HG03097 (cell line): Measurements from ENCODE around the gene COPZ2.
A peak's percentile ranks its signal among the peaks of the same experiment; 100 is the strongest.
"Not testable (repeated sequence)": the region's sequence is repeated elsewhere in the genome, so short reads cannot be mapped to it uniquely, and the experiment has no call there.

Experiments
- ATAC-seq: cut with Tn5 transposase; IDR thresholded peaks from one replicate; pipeline ENCODE4 v1.9.1; 2021; ENCODE audit not compliant: unreplicated experiment, low FRiP score

COPZ2 gene

DNA sequence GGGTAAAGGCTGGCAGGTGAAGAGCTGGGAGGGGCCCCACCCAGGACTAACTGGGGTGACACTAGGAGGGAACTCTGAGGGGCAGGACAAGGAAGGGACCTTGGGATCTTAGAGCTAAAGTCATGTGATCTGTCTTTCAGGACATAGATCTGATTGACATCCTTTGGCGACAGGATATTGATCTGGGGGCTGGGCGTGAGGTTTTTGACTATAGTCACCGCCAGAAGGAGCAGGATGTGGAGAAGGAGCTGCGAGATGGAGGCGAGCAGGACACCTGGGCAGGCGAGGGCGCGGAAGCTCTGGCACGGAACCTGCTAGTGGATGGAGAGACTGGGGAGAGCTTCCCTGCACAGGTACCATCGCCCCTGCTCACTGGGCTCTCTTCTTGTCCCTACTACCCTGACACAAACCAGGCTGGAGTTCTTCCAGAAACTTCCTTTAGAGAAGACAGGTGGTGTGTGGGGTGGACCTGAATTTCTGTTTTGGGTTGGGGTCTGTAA, 18.7 kb upstream of the COPZ2 start:
- no peak for ATAC-seq

- ATAC-seq: no peak
Measured at GRCh38 chr17:48055531-48056245, 18.1 kb upstream of the COPZ2 start.

DNA sequence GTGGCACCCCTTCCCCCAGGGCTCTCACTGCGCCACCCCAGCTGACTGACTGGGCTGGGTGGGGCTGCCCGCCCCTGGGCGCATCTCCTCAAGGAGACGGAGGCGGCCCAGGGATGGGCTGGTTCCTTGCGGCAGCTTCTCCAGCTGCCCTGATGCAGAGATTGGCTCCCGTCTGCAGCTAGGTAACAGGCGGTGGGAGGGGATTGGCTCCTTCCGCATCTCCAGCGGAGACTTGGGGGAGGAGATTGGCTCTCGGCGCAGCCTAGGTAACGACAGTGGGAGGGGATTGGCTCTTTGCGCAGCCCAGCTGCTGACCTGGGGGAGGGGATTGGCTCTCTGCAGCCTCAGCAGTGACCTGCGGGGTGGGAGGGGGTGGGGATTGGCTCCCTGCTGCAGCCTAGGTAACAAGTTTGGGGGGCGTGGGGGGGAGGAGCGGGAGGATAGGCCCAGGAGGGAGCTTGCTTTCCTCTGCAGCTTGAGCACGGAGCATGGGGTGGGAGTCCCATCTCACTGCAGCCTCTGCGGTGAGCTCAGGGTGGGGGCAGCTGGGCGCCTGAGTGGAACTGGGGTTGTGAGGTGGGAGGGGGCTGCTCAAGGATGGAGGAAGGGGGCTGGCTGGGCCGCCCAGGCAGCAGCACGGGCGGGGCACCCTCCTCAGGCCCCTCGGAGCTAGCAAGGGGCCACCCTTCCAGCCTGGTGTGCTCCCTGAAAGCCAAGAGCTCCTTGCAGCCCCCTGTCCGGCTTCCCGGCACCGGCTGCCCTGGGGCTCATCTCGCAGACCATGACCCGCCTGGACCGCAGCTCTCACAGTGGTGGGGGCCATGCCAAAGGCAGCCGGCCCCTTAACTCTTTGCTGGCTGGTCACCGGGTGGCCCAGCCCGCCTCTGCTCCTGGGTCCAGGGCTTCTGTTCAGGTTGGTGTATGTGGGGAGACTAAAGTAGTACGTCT, 16.9 kb upstream of the COPZ2 start:
- no peak for ATAC-seq

GRCh38 chr17:48053758-48054237, 16.2 kb upstream of the COPZ2 start:
- no peak for ATAC-seq

- no peak for ATAC-seq
Measured at GRCh38 chr17:48052956-48053757, 15.6 kb upstream of the COPZ2 start.

- ATAC-seq: no peak
Measured at GRCh38 chr17:48051706-48052486, 14.3 kb upstream of the COPZ2 start.

GRCh38 chr17:48051283-48051682, 13.7 kb upstream of the COPZ2 start:
- ATAC-seq: no peak

DNA sequence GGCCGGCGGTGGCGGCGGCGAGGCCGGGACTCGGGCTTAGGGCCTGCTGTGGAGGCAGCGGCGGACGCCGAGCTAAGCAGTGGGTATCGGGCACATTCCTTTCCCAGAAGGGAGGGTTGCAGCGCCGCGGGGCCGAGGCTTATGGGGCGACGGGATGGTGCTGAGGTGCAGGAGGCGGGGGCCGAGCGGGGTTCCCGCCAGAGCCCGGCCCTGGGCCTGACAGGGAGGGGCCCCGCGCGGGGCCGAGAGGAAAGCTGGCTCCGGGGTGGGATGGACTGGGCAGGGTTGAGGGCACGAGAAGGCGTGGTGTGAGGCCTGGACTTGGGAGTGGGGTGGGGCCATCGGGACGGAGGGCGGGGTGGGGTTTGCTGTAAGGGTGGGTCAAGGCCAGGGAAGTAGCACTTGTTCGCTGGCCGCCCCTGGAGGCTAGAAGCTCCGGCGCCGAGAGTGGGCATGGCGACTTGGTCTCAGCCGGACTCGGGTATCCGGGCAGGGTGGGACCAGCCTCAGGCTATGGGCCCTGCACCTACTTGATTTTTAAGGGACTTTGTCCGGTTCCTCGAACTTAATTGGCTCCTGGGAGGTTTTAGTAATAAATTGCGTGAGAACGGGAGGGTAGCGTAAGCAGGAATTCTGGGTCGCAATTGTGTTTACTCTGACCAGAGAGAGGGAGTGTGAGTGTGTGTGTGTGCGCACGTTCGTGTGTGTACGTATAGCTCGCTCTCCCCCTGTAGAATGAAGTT, 11.0 kb upstream of the COPZ2 start:
- ATAC-seq: peak; percentile 33

- ATAC-seq: peak; percentile 89
Measured at GRCh38 chr17:48047741-48048383, 10.3 kb upstream of the COPZ2 start, which contains the start of gene NFE2L1. Gene NFE2L1 (plus strand): TSS chr17:48048359. CDS start chr17:48051119, 2,760 bp downstream.

DNA sequence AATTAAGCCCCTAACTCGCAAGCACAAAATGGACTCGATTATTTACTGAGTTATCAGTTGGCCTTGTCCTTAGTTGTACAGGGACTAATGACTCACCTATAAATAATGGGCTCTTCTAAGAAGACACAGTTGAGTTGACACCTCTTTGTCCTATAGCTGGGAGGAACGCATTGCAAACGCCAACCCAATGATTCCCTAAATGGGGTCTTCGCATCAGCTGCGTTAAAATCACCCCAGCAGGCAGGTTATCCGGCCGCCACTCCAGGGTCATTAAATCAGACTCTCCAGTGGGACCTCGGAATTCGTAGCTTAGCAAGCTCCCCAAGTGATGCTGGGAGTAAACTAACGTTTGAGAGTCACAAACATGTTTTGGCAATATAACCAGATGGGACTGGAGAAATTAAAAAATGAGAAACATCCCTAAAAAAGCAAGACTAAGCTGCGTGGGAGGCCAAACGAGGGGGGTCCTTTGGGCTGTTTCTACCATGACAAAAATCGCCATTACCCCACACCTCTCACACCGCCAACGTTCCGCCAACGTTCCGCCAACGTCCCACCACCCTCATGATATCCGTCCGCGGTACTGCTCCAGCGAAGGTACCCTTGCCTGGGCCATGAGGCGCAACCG, 9.6 kb upstream of the COPZ2 start:
- ATAC-seq: no peak

DNA sequence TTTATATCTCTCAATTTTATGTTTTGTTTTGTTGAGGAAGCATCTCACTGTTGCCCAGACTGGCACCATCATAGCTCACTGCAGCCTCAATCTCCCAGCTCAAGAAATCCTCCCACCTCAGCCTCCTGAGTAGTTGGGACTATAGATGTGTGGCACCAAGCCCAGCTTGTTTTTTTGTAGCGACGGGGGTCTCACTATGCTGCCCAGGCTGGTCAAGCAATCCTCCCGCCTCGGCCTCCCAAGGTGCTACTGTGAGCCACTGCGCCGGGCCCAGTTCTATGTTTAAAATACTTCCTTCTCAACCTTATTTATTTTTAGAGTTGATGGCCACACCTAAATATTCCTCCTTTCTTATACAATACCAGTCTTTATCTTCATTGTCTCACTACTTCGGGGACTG, 8.7 kb upstream of the COPZ2 start:
- ATAC-seq: no peak

DNA sequence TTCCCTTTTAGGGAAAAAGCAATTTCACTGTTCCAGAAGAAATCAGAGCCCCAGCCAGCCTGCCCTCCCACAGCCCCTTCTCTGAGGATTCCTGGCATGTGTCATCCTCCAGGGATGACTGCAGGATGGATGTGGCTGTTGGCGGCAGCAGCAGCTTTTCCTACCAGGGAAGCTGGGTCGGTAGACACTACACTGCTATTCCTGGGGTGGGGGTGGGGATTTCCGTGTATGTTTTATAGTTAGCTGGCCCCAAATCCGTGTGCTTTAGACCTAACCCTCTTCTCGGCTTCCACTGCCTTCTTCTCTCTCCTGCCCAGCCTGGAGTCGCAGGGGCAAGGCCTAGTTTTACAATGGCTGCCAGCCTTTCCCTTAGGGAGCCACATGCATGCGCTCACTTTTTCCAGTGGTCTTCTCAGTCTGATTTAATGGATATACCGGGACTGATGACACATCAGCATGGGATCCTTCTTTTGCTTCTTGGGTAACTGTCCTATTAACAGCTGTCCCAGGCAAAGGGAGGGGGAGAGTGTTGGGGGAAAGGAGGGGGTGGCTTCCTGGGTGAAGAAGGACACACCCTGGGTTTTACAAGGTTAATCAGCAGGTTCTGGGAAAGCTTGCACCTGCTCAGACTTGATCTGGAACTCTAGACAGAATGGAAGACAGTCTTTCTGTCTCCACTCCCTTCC, 7.9 kb upstream of the COPZ2 start:
- ATAC-seq: no peak

GRCh38 chr17:48044851-48045250, 7.3 kb upstream of the COPZ2 start:
- no peak for ATAC-seq

DNA sequence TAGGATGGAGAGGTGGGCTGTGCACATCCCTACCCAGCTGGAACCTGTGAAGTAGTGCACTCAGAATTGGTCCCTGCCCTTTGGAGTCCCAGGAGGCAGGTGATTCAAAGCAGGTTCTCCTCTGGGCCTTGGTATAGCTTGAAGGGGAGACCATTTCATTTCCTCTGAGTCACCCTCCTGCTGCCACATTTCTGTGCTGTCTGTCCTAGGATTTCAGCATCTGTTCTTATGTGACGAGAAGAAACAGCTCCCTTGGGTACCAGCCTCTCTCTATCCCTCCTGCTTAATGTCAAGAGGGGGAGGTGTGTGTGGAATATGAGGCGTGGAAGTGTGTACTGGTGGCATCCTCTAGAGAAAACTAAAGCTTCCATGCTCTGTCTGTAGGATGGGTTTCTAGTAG, 5.6 kb upstream of the COPZ2 start:
- no peak for ATAC-seq

DNA sequence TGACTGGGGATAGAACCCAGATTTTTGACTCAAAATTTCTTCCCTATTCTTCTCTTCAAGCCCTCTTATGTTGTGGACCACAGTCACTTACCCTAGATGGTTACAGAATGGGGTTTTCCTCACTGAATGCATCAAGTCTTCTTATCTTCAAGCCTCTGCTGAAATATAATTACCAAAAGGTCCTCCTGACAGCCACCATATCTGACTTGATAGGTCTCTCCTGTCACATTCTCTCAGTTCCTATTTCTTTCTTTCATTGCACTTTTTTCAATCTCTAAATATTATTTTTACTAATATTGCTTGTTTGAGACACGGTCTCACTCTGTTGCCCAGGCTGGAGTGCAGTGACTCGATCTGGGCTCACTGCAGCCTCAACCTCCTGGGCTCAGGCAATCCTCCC, 1.1 kb upstream of the COPZ2 start:
- ATAC-seq: no peak

DNA sequence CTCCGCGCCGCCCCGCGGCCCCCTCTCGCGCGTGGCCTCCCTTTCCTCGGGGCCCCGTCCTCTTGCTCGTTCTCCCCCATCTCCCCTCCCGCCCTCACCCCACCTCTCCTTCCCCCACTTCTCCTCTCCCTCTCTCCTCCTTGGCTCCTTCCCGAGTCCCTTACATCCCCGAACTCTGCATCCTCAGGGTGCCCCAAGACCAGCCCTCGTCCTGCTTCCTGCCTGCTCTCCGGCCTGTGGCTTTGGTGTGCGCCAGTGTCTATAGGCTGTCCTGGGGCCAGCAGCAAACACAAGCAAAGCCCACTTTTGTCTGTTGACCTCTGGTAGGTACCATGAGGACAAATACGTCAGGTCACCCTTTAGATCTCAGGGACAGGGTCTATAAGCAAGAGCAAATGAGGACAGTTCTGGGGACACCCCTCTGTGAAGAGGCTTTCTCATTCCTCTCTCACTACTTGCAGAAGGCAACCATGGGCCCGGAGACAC, 284 bp upstream of the COPZ2 start:
- ATAC-seq: no peak

- ATAC-seq: no peak
Measured at GRCh38 chr17:48036693-48037035, 933 bp downstream of the COPZ2 start.

- ATAC-seq: not testable (repeated sequence)
Measured at GRCh38 chr17:48034734-48035133, 2.9 kb downstream of the COPZ2 start.
